Body of pancreas (tissue), 4 donors: ENCODE data around the gene HSPD1. TPM values are rescaled to one million over a fixed set of nuclear protein-coding genes. Genes with fewer than 3 reads are reported as not detected.
"Not testable (repeated sequence)": the region's sequence is repeated elsewhere in the genome, so short reads cannot be mapped to it uniquely, and the experiment has no call there.

Experiments
- ATAC-seq: fragments of 150-250 bp; one replicate; pipeline ENCODE4 v1.9.1; 2016
- DNase-seq, 4 donors: peaks; one replicate each; pipeline ENCODE4 v3.0.0-alpha.2; 2019
- H3K27ac ChIP-seq, 4 donors: fragments of 200-600 bp; sonication (generic); 1 replicate in 3 of 4; 2 replicates in 1 of 4; pipeline versions ENCODE4 v1.5.1 to v1.6.1; 2016 to 2019; ENCODE audit warnings: mild to moderate bottlenecking in 1 of 4, mixed read lengths in 1 of 4, moderate library complexity in 1 of 4
- H3K27me3 ChIP-seq, 2 donors: fragments of 200-600 bp; sonication (generic); one replicate each; pipeline ENCODE4 v1.6.0; 2016; ENCODE audit warnings: mild to moderate bottlenecking in 1 of 2
- H3K36me3 ChIP-seq, 2 donors: fragments of 200-600 bp; sonication (generic); replicated peaks in 1 of 2; 2 replicates each; pipeline ENCODE4 v1.5.1; 2016; ENCODE audit warnings: low read depth in 2 of 2; ENCODE audit not compliant: insufficient read depth in 1 of 2
- H3K4me1 ChIP-seq: fragments of 200-600 bp; sonication (generic); one replicate; pipeline ENCODE4 v1.6.0; 2016
- H3K4me3 ChIP-seq, 2 donors: fragments of 200-600 bp; sonication (generic); 1 replicate in 1 of 2; 2 replicates in 1 of 2; pipeline ENCODE4 v1.5.1; 2016 to 2019
- H3K9me3 ChIP-seq, 3 donors: fragments of 200-600 bp; sonication (generic); 1 replicate in 2 of 3; 2 replicates in 1 of 3; pipeline ENCODE4 v1.5.1; 2016
- POLR2A ChIP-seq, 3 donors: fragments of 450-650 bp; IDR thresholded peaks; one replicate each; pipeline ENCODE4 v1.6.1; 2016; ENCODE audit warnings: antibody characterized with exemption in 3 of 3, mild to moderate bottlenecking in 2 of 3
- WGBS, 2 donors: methylation state at CpG; one replicate each; pipeline ENCODE4 v1.1.5; 2017; 5-methylcytosine and 5-hydroxymethylcytosine counted together
- intact Hi-C: fragments of 100-400 bp; cut with DNase I; formaldehyde crosslinking; loops from one replicate; pipeline ENCODE4 v1.15.1; 2023
- total RNA-seq, 2 donors: library from RNA; depleted of rRNA; stranded (reverse); fragments of >200 nt; gene quantifications; one replicate each; pipeline ENCODE4 v1.1.0, GENCODE V29; 2016
- TF ChIP-seq, protein P1 (sequence below), 7 experiments: fragments of 450-650 bp in 4 of 7; fragments of 200-600 bp in 3 of 7; sonication (generic) in 3 of 7; IDR thresholded peaks; one replicate each; pipeline ENCODE4 v1.5.1; 2016 to 2019; ENCODE audit warnings: antibody characterized with exemption in 7 of 7

The HSPD1 gene
- total RNA-seq, 2 donors from 2014 or later: 81.4 to 117 TPM

DNA sequence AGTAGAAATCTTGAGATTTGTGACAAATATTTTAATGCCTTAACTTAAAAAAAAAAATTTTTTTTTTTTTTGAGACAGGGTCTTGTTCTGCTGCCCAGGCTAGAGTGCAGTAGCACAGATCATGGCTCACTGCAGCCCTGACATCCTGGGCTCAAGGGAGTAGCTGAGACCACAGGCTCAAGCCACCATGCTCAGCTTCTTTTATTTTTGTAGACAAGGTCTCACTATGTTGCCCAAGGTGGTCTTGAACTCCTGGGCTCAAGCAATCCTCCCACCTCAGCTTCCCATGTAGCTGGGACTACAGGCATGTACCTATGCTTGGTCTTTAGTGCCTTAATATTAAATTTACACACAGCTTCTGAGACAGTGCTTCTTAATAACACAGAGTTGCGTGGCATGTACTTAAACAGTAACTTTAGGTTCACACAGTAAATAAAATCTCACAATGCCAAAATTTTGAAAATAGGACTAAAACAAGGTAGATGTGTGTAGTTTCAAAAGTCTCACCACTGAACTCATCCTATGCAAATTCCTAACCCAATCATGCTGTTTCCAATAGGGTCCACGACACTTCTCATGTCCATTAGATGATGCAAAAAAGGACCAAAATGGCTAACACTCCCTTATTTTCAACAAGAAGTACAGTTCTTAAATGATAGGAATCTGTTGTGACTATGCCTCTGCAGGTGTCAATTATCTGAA lies 4.1 kb downstream of the HSPD1 start:
- Histone ChIP-seq H3K4me1 (peaks cover 33% of the 10 kb centered on the region), H3K4me3 (no peak overlapping the region), H3K36me3 (peaks cover 12 to 33% of the 10 kb centered on the region in 2 donors), H3K27ac (no peak overlapping the region), H3K9me3 (no peaks in the 10 kb centered on the region), H3K27me3 (no peaks in the 10 kb centered on the region)
- no peak for TF ChIP-seq POLR2A (IDR thresholded peaks at IDR 0.05)
- TF ChIP-seq, protein P1, sequence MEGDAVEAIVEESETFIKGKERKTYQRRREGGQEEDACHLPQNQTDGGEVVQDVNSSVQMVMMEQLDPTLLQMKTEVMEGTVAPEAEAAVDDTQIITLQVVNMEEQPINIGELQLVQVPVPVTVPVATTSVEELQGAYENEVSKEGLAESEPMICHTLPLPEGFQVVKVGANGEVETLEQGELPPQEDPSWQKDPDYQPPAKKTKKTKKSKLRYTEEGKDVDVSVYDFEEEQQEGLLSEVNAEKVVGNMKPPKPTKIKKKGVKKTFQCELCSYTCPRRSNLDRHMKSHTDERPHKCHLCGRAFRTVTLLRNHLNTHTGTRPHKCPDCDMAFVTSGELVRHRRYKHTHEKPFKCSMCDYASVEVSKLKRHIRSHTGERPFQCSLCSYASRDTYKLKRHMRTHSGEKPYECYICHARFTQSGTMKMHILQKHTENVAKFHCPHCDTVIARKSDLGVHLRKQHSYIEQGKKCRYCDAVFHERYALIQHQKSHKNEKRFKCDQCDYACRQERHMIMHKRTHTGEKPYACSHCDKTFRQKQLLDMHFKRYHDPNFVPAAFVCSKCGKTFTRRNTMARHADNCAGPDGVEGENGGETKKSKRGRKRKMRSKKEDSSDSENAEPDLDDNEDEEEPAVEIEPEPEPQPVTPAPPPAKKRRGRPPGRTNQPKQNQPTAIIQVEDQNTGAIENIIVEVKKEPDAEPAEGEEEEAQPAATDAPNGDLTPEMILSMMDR (IDR thresholded peaks at IDR 0.05): no peak
- intact Hi-C loops: no loop called here
- DNase-seq (no peak), ATAC-seq (no peak)
- 82 to 90% methylated on average over 2 of the region's 2 CpGs for WGBS, 2 donors

DNA sequence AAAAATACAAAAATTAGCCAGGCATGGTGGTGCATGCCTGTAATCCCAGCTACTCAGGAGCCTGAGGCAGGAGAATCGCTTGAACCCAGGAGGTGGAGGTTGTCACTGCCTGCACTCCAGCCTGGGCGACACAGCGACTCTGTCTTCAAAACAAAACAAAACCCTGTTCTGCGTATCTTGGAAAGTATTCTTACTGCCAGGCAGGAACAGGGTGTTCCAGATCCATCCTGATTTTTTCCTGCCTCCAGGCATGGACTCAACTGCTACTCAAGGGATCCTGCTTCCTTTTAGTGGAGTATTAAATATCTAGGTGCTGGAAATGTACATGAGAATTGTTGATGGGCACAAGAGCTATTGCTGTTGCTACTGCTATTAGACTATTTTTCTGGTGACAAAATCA lies 12.3 kb downstream of the HSPD1 start:
- DNase-seq (no peak), ATAC-seq (no peak)
- TF ChIP-seq, protein P1 (IDR thresholded peaks at IDR 0.05): no peak
- no peak for TF ChIP-seq POLR2A (IDR thresholded peaks at IDR 0.05)
- Histone ChIP-seq H3K27ac (no peak overlapping the region), H3K4me1 (no peaks in the 10 kb centered on the region), H3K9me3 (peaks cover 0 to 15% (median 0%) of the 10 kb centered on the region in 3 donors), H3K4me3 (no peak overlapping the region), H3K27me3 (no peaks in the 10 kb centered on the region), H3K36me3 (peaks cover 31 to 33% of the 10 kb centered on the region in 2 donors)
- intact Hi-C loops: no loop called here
- 87 to 88% methylated on average over 4 of the region's 4 CpGs for WGBS, 2 donors

DNA sequence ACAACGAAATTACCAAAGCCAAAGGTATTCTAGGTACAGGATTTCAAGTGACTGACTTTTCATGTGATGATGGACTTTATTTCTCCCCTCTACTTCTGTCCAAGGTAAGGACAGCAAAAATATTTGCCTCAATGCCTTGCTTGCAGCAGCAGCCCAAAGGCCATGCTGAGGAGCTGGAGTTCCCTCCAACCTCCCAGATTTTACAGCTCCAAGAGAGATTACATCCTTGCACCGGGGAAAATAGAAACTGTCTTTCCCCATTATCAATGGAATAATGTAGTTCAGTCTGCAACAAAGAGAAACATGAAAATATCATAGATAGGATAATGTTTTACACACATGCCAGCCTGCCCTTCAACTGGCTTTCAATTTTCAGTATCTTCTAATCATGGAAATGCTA lies 13.5 kb downstream of the HSPD1 start:
- Histone ChIP-seq H3K27ac (no peak overlapping the region), H3K27me3 (no peaks in the 10 kb centered on the region), H3K36me3 (peaks cover 23% of the 10 kb centered on the region in 2 donors), H3K4me3 (no peak overlapping the region), H3K9me3 (peaks cover 0 to 15% (median 0%) of the 10 kb centered on the region in 3 donors), H3K4me1 (no peaks in the 10 kb centered on the region)
- WGBS, 2 donors: 93 to 94% methylated on average over 2 of the region's 2 CpGs
- intact Hi-C loops: no loop called here
- ATAC-seq: no peak
- DNase-seq: no peak
- TF ChIP-seq, protein P1 (IDR thresholded peaks at IDR 0.05): no peak
- TF ChIP-seq POLR2A (IDR thresholded peaks at IDR 0.05): no peak

DNA sequence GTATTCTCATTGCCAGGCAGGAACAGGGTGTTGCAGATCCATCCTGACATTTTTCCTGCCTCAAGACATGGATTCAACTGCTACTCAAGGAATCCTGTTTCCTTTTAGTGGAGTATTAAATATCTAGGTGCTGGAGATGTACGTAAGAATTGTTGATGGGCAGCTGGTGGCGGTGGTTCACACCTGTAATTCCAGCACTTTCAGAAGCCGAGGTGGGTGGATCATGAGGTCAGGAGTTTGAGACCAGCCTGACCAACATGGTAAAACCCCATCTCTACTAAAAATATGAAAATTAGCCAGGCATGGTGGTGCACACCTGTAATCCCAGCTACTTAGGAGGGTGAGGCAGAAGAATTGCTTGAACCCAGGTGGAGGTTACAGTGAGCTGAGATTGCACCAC lies 15.4 kb downstream of the HSPD1 start:
- H3K27ac ChIP-seq, ATAC-seq, DNase-seq, H3K4me3 ChIP-seq, intact Hi-C loops, H3K4me1 ChIP-seq, H3K27me3 ChIP-seq: not testable (repeated sequence)
- 93 to 100% methylated on average over 3 of the region's 3 CpGs for WGBS, 2 donors
- Histone ChIP-seq H3K36me3 (peaks cover 20% of the 10 kb centered on the region in 2 donors), H3K9me3 (peaks cover 0 to 15% (median 0%) of the 10 kb centered on the region in 3 donors)

DNA sequence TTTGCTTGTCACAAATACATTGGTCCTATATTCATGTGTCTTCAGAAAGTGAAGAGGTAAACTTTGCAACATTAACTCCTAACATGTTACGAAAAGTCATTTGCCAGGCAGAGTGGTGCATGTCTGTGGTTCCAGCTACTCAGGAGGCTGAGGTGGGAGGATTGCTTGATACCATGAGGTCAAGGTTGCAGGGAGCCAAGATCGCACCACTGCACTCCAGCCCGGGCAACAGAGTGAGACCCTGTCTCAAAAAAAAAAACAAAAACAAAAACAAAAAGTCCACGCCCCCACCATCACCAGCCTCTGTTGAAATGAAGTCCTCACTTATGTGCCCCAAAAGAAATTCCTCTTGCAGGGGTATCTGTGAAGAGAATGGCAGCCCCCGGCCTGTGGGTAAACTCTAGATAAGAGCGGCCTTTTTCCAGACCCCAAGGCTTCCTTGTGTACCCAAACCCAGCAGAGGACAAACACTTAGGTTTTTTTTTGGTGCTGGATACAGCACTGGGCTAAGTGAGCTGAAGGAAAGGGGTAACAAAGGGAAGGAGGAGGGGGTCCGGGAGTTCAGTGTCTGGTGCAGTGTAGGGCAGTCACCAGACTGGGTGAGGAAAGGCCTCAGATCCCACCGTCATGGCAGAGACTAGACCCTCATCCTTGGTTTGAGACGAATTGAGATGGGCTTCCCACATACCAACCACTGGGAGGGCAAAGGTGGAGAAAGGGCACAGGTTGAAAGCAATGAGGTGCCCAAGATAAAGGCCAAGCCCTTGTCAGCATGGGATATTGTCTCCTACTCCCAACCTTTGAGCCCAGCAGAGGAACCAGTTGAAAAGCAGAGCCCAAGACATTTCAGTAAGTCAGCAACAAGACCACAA lies 19.2 kb downstream of the HSPD1 start:
- Histone ChIP-seq H3K27me3 (no peaks in the 10 kb centered on the region), H3K27ac (no peak overlapping the region), H3K9me3 (peaks cover 0 to 15% (median 0%) of the 10 kb centered on the region in 3 donors), H3K4me1 (no peaks in the 10 kb centered on the region), H3K36me3 (peaks cover 3 to 18% of the 10 kb centered on the region in 2 donors), H3K4me3 (no peak overlapping the region)
- TF ChIP-seq, protein P1 (IDR thresholded peaks at IDR 0.05): no peak
- no peak for TF ChIP-seq POLR2A (IDR thresholded peaks at IDR 0.05)
- 89 to 95% methylated on average over 9 of the region's 9 CpGs for WGBS, 2 donors
- intact Hi-C loops: no loop called here
- DNase-seq (no peak), ATAC-seq (no peak)
